Epithelial cell of prostate (primary cell): ENCODE data around the gene KCNJ11.

Experiments
- DNase-seq: peaks from one replicate; pipeline ENCODE4 v3.0.0-alpha.2; 2011; ENCODE audit warnings: low read depth, low spot score
- H3K27ac ChIP-seq: fragments of 450-650 bp; 2 replicates; pipeline ENCODE4 v1.5.1; 2017; ENCODE audit warnings: mild to moderate bottlenecking

The KCNJ11 gene

DNA sequence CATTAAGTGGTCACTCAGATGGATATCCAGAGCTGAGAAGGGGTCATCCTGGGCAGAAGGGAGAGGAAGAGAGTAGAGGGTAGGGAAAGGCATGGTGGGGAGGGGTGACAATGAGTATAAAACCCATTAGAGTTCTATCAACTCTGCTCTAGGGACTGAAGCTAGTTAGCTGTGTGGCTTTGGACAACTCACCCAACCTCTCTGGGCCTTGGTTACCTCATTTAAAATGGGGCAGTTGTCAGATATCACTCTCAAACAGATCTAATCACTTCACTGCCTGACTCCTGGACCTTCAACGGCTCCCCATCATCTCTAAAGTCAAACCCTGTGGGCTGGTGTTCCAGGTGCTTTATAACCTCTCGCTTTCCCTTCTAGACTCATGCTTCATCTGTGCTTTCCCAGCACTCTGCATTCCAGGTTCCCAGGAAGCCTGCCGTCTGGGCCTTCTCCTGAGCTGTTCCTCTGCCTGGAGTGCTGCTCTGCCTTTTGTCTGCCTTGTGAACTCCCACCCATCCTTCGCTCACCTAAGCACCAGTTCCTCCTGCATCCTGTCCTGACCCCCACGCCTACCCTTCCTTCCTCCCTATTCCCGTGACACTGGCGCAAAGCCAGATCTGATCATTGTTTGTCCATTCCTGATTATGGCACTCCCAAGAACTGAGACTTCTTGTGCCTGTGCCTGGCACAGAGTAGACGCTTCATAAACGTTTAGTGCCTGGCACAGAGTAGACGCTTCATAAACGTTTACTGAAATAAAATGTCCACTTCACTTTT lies 22.3 kb upstream of the KCNJ11 start:
- no peak overlapping the region for H3K27ac ChIP-seq
- DNase-seq: no peak

DNA sequence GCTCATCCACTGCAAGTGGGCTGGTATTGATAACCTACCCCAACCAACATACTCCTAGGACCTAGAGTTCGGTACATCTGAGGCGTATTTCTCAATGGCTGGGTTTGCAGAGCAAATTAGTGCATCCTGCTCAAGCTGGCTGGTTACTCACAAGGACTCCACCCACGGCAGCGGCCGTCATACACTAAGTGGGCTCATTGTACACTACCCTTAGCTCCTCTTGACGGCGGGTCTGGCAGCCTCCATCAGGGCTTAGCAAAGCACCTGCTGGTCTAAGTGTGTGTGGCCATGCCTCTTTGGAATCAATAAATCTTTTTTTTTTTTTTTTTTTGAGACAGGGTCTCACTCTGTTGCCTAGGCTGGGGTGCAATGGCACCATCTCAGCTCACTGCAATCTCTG lies 20.2 kb upstream of the KCNJ11 start:
- DNase-seq: no peak

DNA sequence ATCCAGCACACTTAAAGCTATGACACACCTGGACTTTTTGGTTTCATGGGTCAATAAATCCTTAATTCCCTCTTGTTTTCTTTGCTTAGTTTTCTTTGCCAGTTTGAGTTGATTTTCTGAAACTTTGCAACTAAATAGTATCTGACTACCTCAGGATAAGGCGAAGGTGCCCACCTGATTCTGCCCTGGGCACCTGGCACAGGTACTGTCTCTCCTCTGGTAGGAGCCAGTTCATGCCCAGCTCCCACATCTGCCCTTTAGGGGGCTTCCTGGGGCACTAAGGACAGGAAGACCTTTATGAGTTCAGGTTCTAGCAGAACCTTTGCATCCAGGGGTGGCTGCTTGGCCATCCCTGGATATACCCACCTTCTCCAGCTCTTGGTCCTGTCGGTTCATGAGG lies 19.6 kb upstream of the KCNJ11 start:
- DNase-seq: no peak
- no peak overlapping the region for H3K27ac ChIP-seq

More for the DNA sequence above, 20.2 kb upstream of the KCNJ11 start:
- H3K27ac ChIP-seq: no peak overlapping the region

DNA sequence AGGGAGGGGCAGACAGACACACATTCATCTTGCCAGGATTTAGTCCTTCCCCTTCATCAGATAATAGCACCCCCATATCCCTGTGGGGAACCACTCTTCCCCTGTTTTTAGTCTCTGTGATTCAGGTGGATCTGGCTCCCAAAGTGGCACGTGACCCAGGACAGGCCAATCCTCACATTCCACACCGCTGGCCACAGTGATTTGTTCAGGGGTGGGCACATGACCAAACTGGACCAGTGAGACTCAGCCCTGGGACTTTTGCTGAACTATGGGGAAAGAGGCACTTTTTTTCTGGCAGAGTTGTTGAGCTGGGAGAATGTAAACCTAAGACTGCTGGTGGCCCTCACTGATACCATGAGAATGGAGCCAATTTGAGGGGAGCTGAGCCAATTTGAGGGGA lies 19.1 kb upstream of the KCNJ11 start:
- DNase-seq: no peak

DNA sequence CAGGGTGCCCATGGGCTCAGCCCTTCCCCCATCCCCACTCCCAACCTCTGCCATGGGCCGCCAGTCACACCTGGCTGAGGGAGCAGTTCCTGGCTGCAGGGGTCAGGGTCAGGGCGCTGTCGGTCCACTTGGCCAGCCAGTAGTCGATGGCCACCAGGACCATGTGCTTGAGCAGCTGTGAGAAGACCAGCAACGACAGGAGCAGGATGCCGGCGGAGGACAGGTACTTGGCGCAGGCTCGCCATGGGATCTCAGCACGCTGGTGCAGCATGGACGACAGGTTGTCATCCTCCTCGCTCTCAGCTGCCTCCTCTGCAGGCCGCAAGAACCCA lies 18.3 kb upstream of the KCNJ11 start:
- H3K27ac ChIP-seq: no peak overlapping the region
- DNase-seq: no peak

More for the DNA sequence above, 19.1 kb upstream of the KCNJ11 start:
- H3K27ac ChIP-seq: no peak overlapping the region

DNA sequence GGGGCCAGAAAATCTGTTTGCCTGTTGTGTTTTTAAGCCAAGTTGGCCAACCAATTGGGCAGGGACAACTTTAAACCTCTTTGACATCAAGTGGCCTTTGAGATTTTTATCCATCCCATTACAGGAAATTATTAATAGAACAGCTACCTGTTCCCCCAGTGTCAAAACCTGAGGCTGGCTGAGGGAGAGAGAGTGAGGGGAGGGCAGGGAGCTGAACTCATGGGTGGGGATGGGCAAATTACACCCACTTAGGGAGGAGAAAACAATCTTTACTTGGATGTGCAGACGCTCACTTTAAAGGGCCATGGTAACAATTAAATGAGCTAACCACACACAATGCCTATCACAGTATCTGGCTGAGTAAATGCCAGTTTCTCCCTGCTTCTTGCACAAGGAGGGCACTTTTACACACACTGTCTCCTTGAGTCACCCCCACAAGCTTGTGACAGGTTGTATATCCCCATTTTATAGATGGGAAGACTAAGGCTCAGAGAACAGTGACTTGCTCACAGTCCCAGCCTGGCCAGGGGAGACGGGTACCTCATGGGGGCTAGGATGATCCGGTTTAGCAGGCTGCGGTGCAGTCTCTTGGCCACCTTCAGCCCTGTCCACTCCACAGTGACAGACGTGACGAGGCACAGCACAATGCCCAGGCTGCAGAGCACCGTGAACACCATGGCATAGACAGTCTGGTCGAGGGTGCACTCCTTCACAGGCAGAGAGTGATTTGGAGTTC lies 17.8 kb upstream of the KCNJ11 start:
- no peak overlapping the region for H3K27ac ChIP-seq
- DNase-seq: no peak

GRCh38 chr11:17405232-17406005 lies 17.0 kb upstream of the KCNJ11 start:
- H3K27ac ChIP-seq: no peak overlapping the region
- DNase-seq: no peak

- no peak overlapping the region for H3K27ac ChIP-seq
- DNase-seq: no peak
These were observed 15.7 kb upstream of the KCNJ11 start for GRCh38 chr11:17403980-17404759.

- no peak overlapping the region for H3K27ac ChIP-seq
These were observed 14.0 kb upstream of the KCNJ11 start for GRCh38 chr11:17402486-17402885.

GRCh38 chr11:17401841-17402240 lies 13.4 kb upstream of the KCNJ11 start:
- DNase-seq: no peak
- H3K27ac ChIP-seq: no peak overlapping the region

More at GRCh38 chr11:17402486-17402885, 14.0 kb upstream of the KCNJ11 start:
- no peak for DNase-seq

DNA sequence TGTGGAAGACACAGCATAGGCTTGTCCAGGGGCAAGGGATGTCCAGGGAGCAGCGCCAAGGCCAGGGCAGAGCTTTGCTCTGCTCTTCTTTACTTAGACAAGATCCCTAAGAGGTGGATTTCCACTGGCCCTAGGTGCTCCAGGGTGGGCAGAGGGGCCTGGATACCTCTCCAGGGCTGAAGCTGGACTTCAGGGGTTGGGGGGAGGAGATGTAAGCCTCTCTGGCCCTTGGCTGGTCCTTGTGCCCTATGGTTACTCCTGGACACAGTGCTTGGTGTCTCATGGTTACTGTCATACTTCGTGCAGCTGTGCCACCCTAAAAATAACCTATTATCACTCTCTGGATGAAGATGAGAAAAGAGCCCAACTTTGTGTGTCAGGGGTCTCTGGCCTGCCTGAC lies 12.9 kb upstream of the KCNJ11 start:
- no peak overlapping the region for H3K27ac ChIP-seq
- no peak for DNase-seq

- H3K27ac ChIP-seq: no peak overlapping the region
- no peak for DNase-seq
These were observed 11.8 kb upstream of the KCNJ11 start for GRCh38 chr11:17400048-17400775.

- no peak overlapping the region for H3K27ac ChIP-seq
- DNase-seq: no peak
These were observed 10.8 kb upstream of the KCNJ11 start for GRCh38 chr11:17399236-17399635.

- no peak overlapping the region for H3K27ac ChIP-seq
- no peak for DNase-seq
These were observed 9.0 kb upstream of the KCNJ11 start for GRCh38 chr11:17397311-17398002.

GRCh38 chr11:17396598-17397310 lies 8.3 kb upstream of the KCNJ11 start:
- no peak for DNase-seq
- no peak overlapping the region for H3K27ac ChIP-seq

DNA sequence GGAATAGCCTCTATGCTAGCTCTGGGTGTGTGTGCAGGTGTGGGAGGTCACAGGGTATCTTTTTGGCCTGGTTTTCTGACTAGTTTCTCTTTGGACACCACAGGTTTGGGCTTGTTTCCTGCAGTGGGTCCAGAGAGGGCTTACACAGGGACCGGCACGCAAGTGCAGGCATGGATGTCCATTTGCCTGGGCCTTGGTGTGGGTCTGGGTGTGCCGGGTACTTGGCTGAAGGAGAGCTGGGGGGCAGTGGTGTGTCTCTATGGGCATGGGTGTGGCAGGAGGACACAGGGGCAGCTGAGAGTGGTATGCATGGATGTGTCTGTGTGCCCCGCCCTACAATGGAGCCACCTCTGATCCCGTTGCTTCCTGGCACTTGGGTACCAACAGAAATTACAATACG lies 7.5 kb upstream of the KCNJ11 start:
- DNase-seq: no peak

DNA sequence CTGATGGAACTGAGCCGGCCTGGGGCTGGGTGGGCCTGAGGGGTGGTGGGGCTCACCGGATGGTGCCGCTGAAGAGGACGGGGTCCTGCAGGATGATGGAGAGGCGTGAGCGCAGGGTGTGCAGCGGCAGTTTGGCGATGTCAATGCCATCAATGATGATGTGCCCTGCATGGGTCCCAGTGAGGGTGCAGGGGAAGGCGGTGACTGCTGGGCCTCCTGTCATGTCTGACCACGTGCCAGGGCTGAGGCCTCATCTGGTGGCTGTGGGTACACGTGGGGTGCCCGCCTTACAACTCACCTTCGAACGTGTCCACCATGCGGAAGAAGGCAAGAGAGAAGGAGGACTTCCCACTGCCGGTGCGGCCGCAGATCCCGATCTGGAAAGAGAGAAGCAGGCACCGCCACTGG lies 7.1 kb upstream of the KCNJ11 start:
- DNase-seq: no peak
- no peak overlapping the region for H3K27ac ChIP-seq

More for the DNA sequence above, 7.5 kb upstream of the KCNJ11 start:
- no peak overlapping the region for H3K27ac ChIP-seq

- no peak overlapping the region for H3K27ac ChIP-seq
- no peak for DNase-seq
These were observed 6.4 kb upstream of the KCNJ11 start for GRCh38 chr11:17394743-17395390.
